ENCODE data around the gene CYP26B1.

- no peak for TF ChIP-seq CTCF (IDR thresholded peaks at IDR 0.05 in 4 of 5, conservative IDR thresholded peaks at IDR 0.05 in 1 of 5)
- no peak for TF ChIP-seq POLR2A (IDR thresholded peaks at IDR 0.05)
Measured at GRCh38 chr2:72138011-72138881, 9.4 kb downstream of the CYP26B1 start.
